NCI-H187 (cell line): Measurements from ENCODE around the gene PTCRA.
"Not testable (repeated sequence)": the region's sequence is repeated elsewhere in the genome, so short reads cannot be mapped to it uniquely, and the experiment has no call there.

Experiments used
- DNase-seq, 2 experiments: peaks; one replicate each; lab custom pipeline; 2025; lab: John Stamatoyannopoulos, UW

Gene PTCRA, protein sequence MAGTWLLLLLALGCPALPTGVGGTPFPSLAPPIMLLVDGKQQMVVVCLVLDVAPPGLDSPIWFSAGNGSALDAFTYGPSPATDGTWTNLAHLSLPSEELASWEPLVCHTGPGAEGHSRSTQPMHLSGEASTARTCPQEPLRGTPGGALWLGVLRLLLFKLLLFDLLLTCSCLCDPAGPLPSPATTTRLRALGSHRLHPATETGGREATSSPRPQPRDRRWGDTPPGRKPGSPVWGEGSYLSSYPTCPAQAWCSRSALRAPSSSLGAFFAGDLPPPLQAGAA

DNA sequence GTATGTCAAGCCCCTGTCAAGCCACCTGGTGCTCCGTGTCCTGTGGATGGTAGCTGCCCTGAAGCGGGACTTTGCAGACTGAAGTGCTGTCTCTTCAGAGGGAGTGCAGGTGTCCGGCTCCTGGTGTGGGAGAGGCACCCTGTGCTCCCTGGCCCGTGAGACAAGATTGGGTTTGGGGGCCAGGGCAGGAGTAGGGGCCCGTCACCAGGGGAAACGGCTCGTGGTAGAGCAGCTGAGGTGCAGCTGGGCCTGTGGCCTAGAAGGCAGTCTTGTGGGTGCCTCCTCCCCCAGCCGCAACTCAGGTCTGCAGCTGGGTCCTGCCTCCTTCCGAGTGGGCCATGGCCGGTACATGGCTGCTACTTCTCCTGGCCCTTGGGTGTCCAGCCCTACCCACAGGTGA, at the start of gene PTCRA:
Gene PTCRA, plus strand, starts transcription at position 322 of the 400 bp plus-strand sequence. Its CDS starts 17 bp downstream, at position 339.
- DNase-seq = no peak

DNA sequence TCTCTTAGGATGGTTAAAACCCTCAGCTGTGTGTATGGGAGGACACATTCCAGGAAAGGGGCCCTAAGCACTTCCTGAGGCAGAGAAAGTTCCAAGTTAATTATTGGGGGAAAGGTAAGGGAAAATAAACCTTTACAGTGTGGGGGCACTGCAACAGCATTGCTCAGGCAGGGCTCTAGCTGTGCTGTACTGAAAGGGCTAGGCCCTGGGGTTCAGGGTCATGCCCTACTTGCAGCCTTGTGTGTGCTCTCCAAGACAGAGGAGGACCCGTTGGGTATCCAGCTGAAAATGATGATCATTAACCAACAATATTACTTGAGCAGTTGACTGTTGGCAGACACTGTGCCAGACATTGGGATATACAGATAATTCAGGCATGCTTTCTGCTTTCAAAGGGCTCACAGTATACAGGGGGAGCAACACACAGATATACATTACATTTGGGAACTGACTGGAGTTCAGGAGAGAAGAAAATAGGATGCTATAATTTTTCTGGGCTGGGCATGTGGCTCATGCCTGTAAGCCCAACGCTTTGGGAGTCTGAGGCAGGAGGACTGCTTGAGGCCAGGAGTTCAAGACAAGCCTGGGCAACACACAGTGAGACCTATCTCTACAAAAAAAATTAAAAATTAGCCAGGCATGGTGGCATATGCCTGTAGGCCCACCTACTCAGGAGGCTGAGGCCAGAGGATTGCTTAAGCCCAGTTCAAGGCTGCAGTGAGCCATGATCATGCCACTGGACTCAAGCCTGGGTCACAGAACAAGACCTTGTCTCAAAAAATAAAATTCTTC, 45.5 kb upstream of the PTCRA start:
- DNase-seq = no peak

DNA sequence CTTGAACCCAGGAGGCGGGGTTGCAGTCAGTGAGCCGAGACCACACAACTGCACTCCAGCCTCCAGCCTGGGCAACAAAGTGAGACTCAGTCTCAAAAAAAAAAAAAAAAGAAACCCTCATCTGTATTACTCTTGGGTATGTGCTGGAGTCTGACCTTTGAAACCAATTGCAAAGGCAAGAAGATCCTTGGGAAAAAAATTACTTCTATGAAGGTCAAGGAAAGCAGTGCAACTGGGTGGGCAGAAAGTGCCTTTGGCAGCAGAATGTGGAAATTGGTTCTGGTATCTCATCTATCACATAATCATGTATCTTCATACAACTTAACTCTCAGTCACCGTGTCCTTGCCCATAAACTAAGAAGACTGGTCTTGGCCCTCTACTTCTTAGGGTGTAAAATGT, 44.1 kb upstream of the PTCRA start:
- DNase-seq = no peak

DNA sequence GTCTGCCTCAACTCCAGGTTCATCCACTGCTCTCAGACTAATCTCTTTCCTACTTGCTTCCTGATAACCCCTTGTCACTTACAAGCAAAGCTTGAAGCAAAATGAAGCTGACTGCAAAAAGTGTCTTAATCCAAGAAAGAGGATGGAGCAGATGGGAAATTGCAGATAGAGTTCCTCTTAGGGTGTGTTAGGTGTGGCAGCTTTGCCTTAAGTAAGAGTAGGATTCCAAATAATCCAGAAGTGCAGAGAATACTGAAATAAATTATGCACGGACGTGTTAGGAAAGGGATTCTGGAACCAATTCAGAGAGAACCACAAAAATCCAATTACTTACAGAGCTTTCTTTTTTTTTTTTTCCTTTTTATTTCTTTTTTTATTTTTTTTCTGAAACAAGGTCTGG, 42.5 kb upstream of the PTCRA start:
- no peak for DNase-seq

DNA sequence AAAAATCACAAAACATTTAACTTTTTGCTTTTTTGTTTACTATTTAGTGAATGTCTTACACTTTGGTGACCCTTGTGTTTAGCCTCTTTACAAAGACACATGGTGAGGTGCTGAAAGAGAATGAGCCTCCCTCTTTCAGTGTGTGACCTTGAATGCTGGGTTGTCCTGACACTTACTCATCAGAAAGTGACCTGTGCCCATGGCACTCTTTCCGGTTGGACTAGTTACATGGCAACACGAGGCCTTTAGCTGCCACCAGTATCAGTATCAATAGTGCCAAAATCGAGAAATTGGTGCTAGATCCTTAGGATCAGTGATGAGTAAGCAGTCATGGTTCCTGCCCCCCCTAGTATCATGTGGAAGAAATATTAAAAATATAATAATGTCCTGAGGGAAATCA, 38.2 kb upstream of the PTCRA start:
- no peak for DNase-seq

DNA sequence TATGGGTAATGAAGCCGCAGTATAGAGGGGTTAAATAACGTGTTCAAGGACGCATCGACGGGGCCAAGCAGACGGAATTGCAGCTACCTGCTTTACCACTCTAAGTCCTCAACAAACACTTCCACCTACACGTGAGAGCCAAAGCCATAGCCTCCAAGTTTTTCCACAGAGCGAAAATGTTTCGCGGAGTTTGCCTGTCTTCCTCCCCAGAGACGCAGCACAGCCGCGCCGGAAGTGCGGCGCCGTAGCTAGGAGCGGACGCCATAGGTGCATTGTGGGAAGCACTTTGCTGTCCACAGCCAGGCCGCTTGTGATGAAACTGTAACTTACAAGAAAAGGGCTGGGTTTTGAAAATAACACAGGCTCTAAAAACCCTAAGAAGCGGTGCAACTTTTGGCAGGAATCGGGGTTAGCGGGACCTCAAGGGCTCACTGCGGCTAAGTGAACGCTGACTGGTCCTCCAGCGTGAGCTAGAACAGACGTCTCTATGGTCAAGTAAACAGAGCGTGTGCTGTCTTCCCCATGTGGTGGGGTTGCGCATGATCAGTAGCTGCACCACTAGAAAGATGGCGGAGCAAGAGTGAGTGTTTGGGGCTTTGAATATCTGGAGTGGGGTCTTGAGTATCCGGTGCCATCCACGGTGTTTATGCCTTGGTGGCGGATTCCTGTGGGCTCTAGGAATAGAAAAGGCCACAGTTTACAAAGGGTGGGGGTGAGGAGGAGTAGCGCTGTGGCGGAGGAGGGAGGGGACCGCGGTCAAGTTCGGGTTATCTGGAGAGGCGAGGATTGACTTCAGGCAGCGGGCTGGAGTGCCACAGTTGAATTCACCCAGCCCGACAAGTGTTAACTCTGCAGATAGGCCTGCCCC, 36.2 kb upstream of the PTCRA start, which contains the start of gene RPL7L1:
Gene RPL7L1, plus strand, starts transcription at position 245 of the 868 bp plus-strand sequence. Its CDS starts 295 bp downstream, at position 540.
- peak; percentile 70 to 97 for DNase-seq

DNA sequence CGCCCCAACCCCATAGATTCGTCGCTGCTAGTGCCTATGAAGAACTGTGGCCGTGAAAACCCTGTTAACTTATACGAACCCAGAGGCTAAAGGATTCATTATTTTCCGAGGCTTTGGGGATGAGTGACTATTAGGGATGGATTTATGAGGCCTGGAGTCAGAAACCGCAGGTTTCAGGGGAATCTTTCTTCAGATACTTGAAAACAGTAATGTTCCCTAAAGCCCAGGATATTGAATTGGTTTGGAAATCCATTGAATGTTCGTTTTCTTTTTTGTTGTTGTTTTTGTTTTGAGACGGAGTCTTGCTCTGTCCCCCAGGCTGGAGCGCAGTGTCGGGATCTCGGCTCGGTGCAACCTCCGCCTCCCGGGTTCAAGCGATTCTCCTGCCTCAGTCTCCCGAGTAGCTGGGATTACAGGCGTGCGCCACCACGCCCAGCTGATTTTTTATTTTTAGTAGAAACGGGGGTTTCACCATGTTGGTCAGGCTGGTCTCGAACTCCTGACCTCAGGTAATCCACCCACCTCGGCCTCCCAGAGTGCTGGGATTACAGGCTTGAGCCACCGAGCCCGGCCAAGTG, 35.5 kb upstream of the PTCRA start:
- not testable (repeated sequence) for DNase-seq

DNA sequence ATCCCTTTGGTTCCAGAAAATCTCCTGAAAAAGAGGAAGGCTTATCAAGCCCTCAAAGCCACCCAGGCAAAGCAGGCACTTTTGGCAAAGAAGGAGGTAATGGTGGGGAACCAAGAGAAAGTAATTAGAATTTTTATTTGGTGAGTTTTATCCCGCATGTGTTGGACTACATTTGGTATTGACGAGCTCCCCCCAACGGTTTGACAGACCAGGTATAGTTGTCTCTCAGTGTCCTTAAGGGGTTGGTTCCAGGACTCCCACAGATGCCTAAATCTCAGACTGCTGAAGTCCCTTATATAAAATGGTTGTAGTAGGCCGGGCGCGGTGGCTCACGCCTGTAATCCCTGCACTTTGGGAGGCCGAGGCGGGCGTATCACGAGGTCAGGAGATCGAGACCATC, 35.0 kb upstream of the PTCRA start:
- DNase-seq = not testable (repeated sequence)

DNA sequence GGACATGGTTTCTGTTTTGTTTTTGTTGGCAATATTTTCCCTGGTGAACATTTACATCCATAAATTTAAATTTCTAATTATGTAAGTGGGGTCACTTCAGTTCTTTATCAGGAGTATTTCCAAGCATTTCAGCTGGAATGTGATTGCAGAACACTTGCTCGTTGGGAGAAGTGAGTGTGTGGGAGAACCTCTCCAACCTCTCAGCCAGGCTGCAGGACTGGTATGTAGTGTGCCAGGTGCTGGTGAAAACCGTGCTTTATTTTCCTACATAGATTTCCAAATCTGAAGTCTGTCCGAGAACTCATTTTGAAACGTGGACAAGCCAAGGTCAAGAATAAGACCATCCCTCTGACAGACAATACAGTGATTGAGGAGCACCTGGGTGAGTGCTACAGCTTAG, 30.2 kb upstream of the PTCRA start:
- no peak for DNase-seq

DNA sequence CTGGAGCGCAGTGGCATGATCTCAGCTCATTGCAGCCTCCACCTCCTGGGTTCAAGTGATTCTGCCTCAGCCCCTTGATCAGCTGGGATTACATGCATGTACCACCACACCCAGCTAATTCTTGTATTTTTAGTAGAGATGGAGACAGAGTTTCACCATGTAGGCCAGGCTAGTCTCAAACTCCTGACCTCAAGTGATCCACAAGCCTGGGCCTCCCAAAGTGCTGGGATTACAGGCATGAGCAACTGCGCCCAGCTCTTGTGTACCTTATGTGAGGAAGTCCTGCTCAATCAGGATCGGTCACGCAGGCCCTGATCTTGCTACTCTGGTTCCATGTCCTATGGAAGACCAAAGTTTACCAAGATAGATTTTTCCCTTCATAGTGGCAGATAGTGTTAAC, 27.7 kb upstream of the PTCRA start:
- DNase-seq = not testable (repeated sequence)

DNA sequence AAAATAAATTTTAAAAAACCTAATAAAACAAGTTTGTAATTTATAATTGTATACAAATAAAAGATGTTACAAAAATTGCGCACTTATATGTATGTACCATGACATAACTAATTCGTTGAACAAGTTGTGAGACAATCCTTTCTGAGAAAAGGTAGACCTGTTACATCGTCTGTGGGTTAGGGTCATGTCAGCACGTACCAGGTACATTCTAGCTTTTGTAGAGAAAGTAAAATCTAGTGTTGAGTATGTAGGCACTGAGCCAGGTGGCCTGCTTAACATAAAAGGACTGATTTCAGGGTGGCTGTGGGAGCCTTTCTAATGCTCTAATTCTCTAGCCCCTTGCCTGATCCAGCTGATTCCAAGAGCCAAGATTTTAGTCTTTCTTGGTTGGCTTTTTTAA, 26.0 kb upstream of the PTCRA start:
- DNase-seq = no peak

DNA sequence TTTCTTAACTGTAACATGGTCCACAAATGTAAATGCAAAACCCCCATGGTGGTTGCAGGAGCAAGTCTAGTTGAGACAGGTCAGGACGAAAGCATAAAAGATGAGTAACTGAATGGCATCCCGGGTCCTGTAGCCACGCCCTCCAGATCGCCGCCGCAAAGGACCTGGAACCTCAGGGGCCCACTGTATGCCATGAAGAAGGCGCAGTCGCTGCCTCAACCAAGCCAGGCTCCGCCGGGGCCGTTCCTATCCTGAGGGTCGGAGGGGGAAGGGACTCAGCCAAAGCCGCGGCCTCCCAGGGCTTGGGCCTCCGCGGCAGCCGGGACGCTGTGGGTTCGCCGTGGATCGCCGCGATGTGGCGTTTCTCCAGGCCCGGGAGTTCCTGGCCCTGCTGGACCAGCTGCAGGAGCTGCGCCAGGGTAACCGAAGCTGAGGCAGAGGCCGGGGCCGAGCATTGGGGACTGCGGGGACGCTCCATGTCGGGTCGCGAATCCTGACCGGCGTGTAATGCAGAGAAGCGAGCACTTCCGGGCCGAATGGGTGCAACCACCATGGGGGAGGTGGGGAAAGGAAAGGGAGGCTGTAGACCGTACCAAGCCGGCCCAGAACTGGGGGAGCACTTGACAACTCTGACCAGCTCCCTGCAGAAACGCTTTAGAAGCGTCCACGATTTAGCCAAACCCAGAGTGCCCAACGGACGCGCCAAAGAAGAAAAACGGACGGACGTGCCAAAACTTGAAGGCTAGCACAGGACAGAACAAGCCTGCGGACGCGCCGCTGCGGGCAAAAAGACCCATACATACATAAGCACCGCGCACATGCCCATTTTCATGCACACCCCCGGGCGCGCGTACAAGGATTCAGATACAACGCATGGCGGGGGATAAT, 25.3 kb upstream of the PTCRA start:
- DNase-seq = peak; percentile 81 to 92

DNA sequence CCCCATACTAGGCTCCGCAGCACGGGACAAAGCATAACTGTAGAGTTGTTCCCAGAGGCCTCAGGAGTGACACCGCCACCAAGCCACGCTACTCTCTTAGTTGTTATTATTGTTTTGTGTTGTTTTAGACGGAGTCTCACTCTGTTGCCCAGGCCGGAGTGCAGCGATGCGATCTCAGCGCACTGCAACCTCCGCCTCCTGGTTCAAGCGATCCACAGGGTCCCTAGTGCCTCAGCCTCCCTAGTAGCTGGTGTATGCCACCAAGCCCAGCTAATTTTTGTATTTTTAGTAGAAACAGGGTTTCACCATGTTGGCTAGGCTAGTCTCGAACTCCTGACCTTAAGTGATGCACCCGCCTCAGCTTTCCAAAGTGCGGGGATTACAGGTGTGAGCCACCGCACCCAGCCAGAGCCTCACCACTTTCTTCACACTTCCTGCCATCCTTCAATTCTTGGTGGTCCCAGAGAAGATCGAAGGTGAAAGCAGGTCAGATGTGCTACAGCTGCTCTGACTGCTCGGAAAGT, 24.6 kb upstream of the PTCRA start:
- DNase-seq = no peak

DNA sequence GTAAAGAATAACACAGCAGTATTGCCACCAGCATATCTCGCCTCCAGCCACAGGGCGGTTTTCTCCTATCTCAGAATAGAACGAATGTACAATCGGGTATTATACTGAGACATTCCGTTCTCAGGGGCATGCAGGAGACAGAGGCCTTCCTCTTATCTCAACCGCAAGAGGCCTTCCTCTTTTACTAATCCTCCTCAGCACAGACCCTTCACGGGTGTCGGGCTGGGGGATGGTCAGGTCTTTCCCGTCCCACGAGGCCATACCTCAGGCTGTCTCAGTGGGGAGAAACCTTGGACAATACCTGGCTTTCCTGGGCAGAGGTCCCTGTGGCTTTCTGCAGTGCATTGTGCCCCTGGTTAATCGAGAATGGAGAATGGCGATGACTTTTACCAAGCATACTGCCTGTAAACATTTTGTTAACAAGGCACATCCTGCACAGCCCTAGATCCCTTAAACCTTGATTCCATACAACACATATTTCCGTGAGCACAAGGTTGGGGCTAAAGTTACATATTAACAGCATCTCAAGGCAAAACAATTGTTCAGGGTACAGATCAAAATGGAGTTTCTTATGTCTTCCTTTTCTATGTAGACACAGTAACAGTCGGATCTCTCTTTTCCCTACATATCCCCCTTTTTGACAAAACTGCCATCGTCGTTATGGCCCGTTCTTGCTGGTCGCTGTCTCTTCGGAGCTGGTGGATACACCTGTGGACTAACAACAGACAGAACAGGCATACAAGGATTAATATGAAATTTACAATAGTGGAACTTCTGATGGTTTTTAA, 21.6 kb upstream of the PTCRA start:
- DNase-seq = not testable (repeated sequence)

DNA sequence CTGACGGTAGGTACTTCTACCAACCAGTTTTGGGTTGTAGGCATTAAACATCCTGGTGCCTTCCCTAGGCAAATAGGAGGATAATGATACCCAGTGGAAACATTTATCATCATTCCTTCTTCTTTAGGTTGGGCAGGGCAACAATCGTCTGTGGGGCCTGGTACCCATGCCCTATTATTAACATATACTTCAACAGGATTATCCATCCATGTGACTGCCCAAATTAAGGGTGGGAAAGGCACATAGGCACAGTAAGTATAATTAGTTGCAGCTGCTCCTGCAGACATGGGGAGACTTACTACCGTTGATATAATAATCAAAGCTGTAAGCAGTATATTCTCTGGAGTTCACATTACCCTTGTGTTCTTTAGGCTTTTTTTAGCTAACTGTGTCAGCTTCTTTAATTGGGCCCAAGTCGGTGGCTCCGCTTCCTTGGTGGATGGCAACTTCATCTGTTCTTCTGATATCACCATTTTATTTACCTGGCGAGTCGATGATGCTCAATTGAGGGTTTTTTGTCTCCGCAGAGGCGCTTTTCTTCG, 19.6 kb upstream of the PTCRA start:
- no peak for DNase-seq

DNA sequence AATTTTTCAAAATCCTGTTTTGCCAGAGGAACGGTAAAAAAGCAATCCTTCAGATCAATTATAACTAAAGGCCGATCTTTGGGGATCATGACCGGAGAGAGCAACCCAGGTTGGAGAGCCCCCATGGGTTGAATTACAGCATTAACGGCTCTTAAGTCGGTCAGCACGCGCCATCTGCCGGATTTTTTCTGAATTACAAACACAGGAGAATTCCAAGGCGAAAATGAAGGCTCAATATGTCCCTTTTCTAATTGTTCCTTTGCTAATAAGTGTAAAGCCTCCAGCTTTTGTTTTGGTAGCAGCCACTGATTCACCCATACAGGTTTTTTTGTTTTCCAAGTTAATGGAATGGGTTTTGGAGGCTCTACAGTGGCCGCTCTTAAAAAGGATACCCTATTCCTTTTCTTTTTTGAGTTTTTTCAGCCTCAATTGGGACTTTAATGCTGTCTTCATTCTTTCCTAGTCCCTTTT, 16.9 kb upstream of the PTCRA start:
- peak; percentile 50 to 56 for DNase-seq

DNA sequence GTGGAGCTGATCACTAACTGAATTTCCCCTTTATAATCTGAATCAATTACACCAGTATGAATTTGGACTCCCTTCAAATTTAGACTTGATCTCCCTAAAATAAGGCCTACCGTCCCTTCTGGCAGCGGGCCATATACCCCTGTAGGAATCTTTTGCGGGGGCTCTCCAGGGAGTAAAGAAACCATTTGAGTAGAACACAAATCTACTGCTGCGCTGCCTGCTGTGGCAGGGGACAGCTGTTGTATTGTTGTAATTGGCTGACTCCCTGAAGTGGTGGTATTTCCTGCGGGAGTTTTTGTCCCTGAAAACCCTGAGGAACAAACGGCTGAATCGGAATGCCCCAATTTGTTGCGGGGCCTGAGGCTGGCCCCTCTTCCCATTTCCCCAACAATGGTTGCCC, 16.0 kb upstream of the PTCRA start:
- no peak for DNase-seq

DNA sequence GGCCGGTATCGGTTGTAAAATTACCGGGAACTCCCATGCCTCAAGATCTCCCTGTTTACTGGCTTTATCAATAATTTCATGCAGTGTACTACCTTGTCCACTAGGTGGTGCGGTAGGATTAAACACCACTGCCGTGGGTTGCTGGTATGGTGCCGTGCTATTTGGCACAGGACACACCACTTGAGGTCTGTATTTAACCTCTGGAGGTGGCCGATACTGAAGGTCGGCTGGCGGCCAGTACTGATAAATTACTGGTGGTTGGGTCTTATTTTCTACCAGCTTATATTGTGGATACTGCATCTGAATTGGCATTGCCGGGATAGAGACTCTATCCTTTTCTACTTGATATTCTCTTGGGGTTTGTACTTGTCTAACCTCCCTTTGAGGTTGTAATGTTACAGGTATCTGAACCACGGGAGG, 14.3 kb upstream of the PTCRA start:
- DNase-seq = peak; percentile 35 to 65
